Naive B cell (primary cell): Measurements from ENCODE around the gene MOB3A. TPM values are rescaled to one million over a fixed set of nuclear protein-coding genes. Genes with fewer than 3 reads are reported as not detected.

Experiments used
- ATAC-seq, 2 donors: fragments of 150-1000 bp; cut with Tn5 transposase; 2 replicates each; pipeline ENCODE4 v1.10.0; 2021; ENCODE audit warnings: low read depth in 2 of 2, mild to moderate bottlenecking in 2 of 2, moderate library complexity in 2 of 2
- DNase-seq: peaks from one replicate; pipeline ENCODE4 v3.0.0; 2022
- H3K27ac Mint-ChIP-seq, 6 donors: one replicate each; pipeline ENCODE4 v1.8.0; 2020 to 2022; ENCODE audit warnings: mild to moderate bottlenecking in 6 of 6, mixed read lengths in 6 of 6, moderate library complexity in 5 of 6, inconsistent platforms in 2 of 6
- H3K27me3 Mint-ChIP-seq, 3 donors: one replicate each; pipeline ENCODE4 v1.8.0; 2021 to 2022; ENCODE audit warnings: mixed read lengths in 3 of 3, mild to moderate bottlenecking in 1 of 3
- H3K36me3 Mint-ChIP-seq, 2 donors: one replicate each; pipeline ENCODE4 v1.8.0; 2020 to 2022; ENCODE audit warnings: mixed read lengths in 2 of 2, inconsistent platforms in 1 of 2, mild to moderate bottlenecking in 1 of 2
- H3K4me1 Mint-ChIP-seq, 3 donors: one replicate each; pipeline ENCODE4 v1.8.0; 2020 to 2022; ENCODE audit warnings: mixed read lengths in 3 of 3, inconsistent platforms in 1 of 3, mild to moderate bottlenecking in 1 of 3, moderate library complexity in 1 of 3
- H3K4me3 Mint-ChIP-seq, 8 donors: one replicate each; pipeline ENCODE4 v1.8.0; 2020 to 2022; ENCODE audit warnings: mild to moderate bottlenecking in 8 of 8, mixed read lengths in 8 of 8, moderate library complexity in 8 of 8, inconsistent platforms in 2 of 8
- H3K9me3 Mint-ChIP-seq, 7 donors: one replicate each; pipeline ENCODE4 v1.8.0; 2020 to 2022; ENCODE audit warnings: mixed read lengths in 7 of 7, mild to moderate bottlenecking in 5 of 7, inconsistent platforms in 2 of 7, moderate library complexity in 1 of 7
- polyA plus RNA-seq, 6 donors: library from polyadenylated mRNA; unstranded; fragments of 300-500 nt; fragmentation: Illumina TruSeq; gene quantifications; one replicate each; pipeline ENCODE4 v1.2.3, GENCODE V29; 2021; ENCODE audit warnings: low read depth in 6 of 6

The MOB3A gene
- polyA plus RNA-seq, 6 donors from 2014 or later: 52.2 to 106 (median 75.1) TPM

DNA sequence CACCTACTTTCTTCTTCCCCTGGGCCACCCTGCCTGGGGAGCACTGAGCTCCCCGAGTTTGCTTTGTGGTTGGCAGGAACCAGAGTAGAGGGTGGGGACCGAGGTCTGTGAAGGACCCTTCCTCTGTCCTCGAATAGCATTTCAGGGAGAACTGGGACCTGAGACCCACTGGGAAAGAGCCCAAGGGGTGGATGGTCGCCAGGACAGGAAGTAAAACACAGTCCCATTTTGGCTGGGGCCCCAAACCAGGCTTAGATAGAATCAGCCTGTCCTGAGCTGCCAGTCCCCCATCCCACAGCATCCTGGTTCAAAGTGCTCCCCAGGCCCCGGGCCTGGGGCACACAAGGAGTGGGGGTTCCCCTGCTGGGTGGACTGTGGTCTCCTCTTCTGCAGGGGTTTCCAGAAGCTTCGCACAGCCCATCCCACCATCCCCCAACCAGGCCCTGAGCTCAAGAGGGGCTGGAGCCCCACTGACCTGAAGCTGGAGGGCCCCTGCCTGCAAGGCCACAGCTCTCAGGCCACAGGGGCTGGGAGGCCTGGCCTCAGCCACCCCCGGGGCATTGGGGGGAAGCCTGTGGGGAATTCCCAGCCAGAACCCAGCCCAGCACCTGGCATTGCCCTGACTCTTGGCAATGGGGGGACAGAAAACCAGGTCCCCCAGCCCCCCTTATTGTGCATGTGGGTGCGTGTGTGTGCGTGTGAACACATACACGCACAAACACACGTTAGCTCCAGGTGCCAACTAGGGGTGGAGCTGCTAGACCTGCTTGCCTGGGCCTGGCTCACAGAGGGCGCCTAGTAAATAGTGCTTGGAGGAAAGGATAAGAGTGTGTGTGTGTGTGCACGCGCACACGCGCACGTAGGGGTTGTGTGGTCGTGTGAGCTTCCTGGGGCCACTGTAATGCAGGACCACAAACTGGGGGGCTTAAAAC, 44.1 kb downstream of the MOB3A start:
- H3K27me3 Mint-ChIP-seq: no peaks in the 10 kb centered on the region
- H3K4me3 Mint-ChIP-seq: peak overlapping the region; percentile 73 to 93 (median 84)
- H3K27ac Mint-ChIP-seq: peak overlapping the region; percentile 98 to 99 (median 99)
- no peaks in the 10 kb centered on the region for H3K36me3 Mint-ChIP-seq
- peak; percentile 39 to 46 for ATAC-seq
- H3K9me3 Mint-ChIP-seq: no peaks in the 10 kb centered on the region
- peaks cover 42 to 63% (median 55%) of the 10 kb centered on the region in 3 donors for H3K4me1 Mint-ChIP-seq
- DNase-seq: peak; percentile 83

- H3K4me3 Mint-ChIP-seq: peak within 1 kb of the TSS; percentile 85 to 96 (median 92)
- peak; percentile 96 for DNase-seq
- H3K36me3 Mint-ChIP-seq: no peaks in the 10 kb centered on the region
- peak within 1 kb of the TSS; percentile 98 to 99 (median 99) for H3K27ac Mint-ChIP-seq
- no peaks in the 10 kb centered on the region for H3K27me3 Mint-ChIP-seq
- H3K4me1 Mint-ChIP-seq: peaks cover 35 to 58% (median 57%) of the 10 kb centered on the region in 3 donors
- peak; percentile 43 to 57 for ATAC-seq
- no peaks in the 10 kb centered on the region for H3K9me3 Mint-ChIP-seq
Observed at GRCh38 chr19:2050991-2051772, 44.9 kb downstream of the MOB3A start, which contains the start of gene MKNK2. MKNK2 (minus strand) TSS chr19:2051244; CDS start chr19:2050851, 393 bp downstream.

GRCh38 chr19:2050349-2050990, 45.7 kb downstream of the MOB3A start:
- Mint-ChIP-seq H3K9me3 (no peaks in the 10 kb centered on the region), H3K4me1 (peaks cover 32 to 57% (median 54%) of the 10 kb centered on the region in 3 donors), H3K36me3 (no peaks in the 10 kb centered on the region), H3K27ac (peak overlapping the region; percentile 96 to 99 (median 98)), H3K4me3 (peak overlapping the region; percentile 85 to 96 (median 92)), H3K27me3 (no peaks in the 10 kb centered on the region)
- ATAC-seq (peak in 1 of 2 donors; percentile 2), DNase-seq (no peak)

DNA sequence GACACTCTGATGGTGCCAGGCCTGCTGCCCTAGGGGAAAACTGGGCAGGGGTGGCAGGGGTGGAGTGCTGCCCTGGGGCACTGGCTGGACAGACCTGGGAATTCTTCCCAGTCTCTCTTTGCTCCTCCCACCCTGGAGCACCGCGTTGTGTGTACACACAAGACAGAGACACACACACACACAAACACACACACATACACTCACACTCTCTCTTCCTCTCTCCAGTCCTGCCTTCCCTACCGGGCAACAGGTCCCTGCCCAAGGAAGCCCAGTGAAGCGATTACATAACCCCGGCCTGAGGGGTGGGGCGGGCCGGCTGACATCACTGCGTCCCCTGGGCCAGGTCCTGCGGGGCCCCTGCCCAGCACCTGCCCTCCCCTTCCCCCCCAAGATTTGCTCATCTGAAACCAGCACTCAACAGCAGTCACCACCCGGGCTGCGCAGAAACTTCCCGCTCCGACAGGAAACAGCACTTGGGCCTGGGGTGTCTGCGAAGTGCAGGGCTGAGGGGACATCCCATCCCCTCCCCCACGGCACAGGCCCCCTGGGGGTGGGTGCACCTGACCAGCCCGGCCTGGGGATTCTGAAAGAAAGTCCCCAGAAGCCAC, 46.3 kb downstream of the MOB3A start:
- Mint-ChIP-seq H3K27ac (peak overlapping the region; percentile 96 to 99 (median 98)), H3K9me3 (no peaks in the 10 kb centered on the region), H3K4me1 (peaks cover 31 to 55% (median 52%) of the 10 kb centered on the region in 3 donors), H3K36me3 (no peaks in the 10 kb centered on the region), H3K27me3 (no peaks in the 10 kb centered on the region), H3K4me3 (peak overlapping the region; percentile 85 to 96 (median 92))
- peak; percentile 40 for ATAC-seq
- peak; percentile 90 for DNase-seq

GRCh38 chr19:2048959-2049740, 47.0 kb downstream of the MOB3A start:
- DNase-seq (no peak), ATAC-seq (no peak)
- H3K9me3 Mint-ChIP-seq: no peaks in the 10 kb centered on the region
- peaks cover 30 to 55% (median 51%) of the 10 kb centered on the region in 3 donors for H3K4me1 Mint-ChIP-seq
- peak overlapping the region; percentile 85 to 96 (median 92) for H3K4me3 Mint-ChIP-seq
- no peaks in the 10 kb centered on the region for H3K27me3 Mint-ChIP-seq
- H3K36me3 Mint-ChIP-seq: no peaks in the 10 kb centered on the region
- peak overlapping the region; percentile 96 to 99 (median 98) for H3K27ac Mint-ChIP-seq

- no peaks in the 10 kb centered on the region for H3K9me3 Mint-ChIP-seq
- H3K27ac Mint-ChIP-seq: peak overlapping the region in 5 of 6 donors; percentile 62 to 99 (median 94)
- peaks cover 33 to 60% (median 51%) of the 10 kb centered on the region in 3 donors for H3K4me1 Mint-ChIP-seq
- H3K36me3 Mint-ChIP-seq: no peaks in the 10 kb centered on the region
- DNase-seq (no peak), ATAC-seq (no peak)
- H3K27me3 Mint-ChIP-seq: no peaks in the 10 kb centered on the region
- peak overlapping the region; percentile 57 to 95 (median 87) for H3K4me3 Mint-ChIP-seq
Observed at GRCh38 chr19:2048104-2048958, 47.8 kb downstream of the MOB3A start.

GRCh38 chr19:2047449-2048103, 48.5 kb downstream of the MOB3A start:
- no peak for DNase-seq
- no peaks in the 10 kb centered on the region for H3K36me3 Mint-ChIP-seq
- peak overlapping the region in 5 of 8 donors; percentile 38 to 85 (median 63) for H3K4me3 Mint-ChIP-seq
- H3K4me1 Mint-ChIP-seq: peaks cover 34 to 61% (median 51%) of the 10 kb centered on the region in 3 donors
- no peaks in the 10 kb centered on the region for H3K9me3 Mint-ChIP-seq
- no peaks in the 10 kb centered on the region for H3K27me3 Mint-ChIP-seq
- no peak for ATAC-seq
- H3K27ac Mint-ChIP-seq: peak overlapping the region; percentile 57 to 98 (median 76)

GRCh38 chr19:2047076-2047448, 49.1 kb downstream of the MOB3A start:
- Mint-ChIP-seq H3K9me3 (no peaks in the 10 kb centered on the region), H3K27me3 (no peaks in the 10 kb centered on the region), H3K36me3 (no peaks in the 10 kb centered on the region), H3K27ac (peak overlapping the region in 4 of 6 donors; percentile 62 to 98 (median 75)), H3K4me3 (peak overlapping the region in 5 of 8 donors; percentile 38 to 85 (median 63)), H3K4me1 (peaks cover 33 to 61% (median 48%) of the 10 kb centered on the region in 3 donors)
- DNase-seq (no peak), ATAC-seq (no peak)

DNA sequence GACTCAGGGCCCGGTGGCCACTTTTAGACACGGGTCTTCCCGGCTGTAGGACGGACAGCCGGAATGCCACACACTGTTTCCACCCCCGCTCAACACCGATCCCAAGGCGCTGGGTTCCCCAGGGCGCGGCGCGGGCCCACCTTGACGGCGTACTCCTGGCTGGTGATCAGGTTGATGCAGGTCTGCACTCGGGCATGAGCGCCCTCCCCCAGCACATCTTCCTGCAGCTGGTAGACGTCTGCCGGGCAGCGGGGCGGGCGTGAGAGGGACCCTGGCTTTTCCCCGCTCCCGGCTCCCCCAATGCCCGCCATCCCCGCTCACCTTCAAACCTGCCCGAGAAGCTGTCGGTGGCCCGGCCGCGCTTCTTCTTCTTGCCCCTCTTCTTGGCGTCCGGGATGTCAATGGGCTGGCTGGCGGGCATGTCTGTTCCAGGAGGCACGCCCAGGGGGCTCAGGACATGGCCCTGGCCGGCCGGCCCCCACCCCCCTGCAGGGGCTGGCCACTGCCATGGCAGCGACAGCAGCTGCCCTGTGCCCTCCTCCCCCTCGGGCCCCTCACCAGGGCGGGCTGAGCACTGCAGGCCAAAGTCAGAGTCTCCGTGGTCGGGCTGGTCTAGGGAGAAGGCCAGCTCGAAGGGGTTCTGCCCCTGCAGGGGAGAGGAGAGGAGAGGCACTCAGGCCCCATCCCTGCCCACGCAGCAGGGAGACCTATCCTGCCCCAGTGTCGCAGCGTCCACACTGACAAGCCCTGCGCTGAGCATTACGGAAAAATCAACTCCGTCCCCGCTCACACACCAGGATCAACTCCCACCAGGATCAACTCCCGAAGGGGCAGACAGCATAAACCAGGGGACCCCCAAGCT, 49.8 kb downstream of the MOB3A start:
- DNase-seq (peak; percentile 21), ATAC-seq (no peak)
- no peaks in the 10 kb centered on the region for H3K27me3 Mint-ChIP-seq
- H3K9me3 Mint-ChIP-seq: no peaks in the 10 kb centered on the region
- no peaks in the 10 kb centered on the region for H3K36me3 Mint-ChIP-seq
- peaks cover 27 to 57% (median 43%) of the 10 kb centered on the region in 3 donors for H3K4me1 Mint-ChIP-seq
- H3K4me3 Mint-ChIP-seq: peak overlapping the region in 5 of 8 donors; percentile 25 to 85 (median 63)
- H3K27ac Mint-ChIP-seq: peak overlapping the region in 5 of 6 donors; percentile 61 to 98 (median 89)

GRCh38 chr19:2045501-2046045, 50.6 kb downstream of the MOB3A start:
- H3K27ac Mint-ChIP-seq: peak overlapping the region in 5 of 6 donors; percentile 61 to 99 (median 89)
- H3K36me3 Mint-ChIP-seq: no peaks in the 10 kb centered on the region
- no peaks in the 10 kb centered on the region for H3K27me3 Mint-ChIP-seq
- ATAC-seq: no peak
- DNase-seq: no peak
- H3K4me1 Mint-ChIP-seq: peaks cover 24 to 58% (median 48%) of the 10 kb centered on the region in 3 donors
- peak overlapping the region in 3 of 8 donors; percentile 12 to 82 (median 67) for H3K4me3 Mint-ChIP-seq
- H3K9me3 Mint-ChIP-seq: no peaks in the 10 kb centered on the region
